Stimulated activated CD8-positive, alpha-beta memory T cell treated with anti-CD3 and anti-CD28 coated beads, Interleukin-7, amount 100 ng/mL, for 24 hours (primary cell): Measurements from ENCODE around the gene DPH1.

Experiments
- DNase-seq: peaks from one replicate; pipeline ENCODE4 v3.0.0-alpha.2; 2020; ENCODE audit warnings: low read depth

The DPH1 gene

GRCh38 chr17:2062571-2063183 lies 32.7 kb downstream of the DPH1 start:
- DNase-seq: no peak

DNA sequence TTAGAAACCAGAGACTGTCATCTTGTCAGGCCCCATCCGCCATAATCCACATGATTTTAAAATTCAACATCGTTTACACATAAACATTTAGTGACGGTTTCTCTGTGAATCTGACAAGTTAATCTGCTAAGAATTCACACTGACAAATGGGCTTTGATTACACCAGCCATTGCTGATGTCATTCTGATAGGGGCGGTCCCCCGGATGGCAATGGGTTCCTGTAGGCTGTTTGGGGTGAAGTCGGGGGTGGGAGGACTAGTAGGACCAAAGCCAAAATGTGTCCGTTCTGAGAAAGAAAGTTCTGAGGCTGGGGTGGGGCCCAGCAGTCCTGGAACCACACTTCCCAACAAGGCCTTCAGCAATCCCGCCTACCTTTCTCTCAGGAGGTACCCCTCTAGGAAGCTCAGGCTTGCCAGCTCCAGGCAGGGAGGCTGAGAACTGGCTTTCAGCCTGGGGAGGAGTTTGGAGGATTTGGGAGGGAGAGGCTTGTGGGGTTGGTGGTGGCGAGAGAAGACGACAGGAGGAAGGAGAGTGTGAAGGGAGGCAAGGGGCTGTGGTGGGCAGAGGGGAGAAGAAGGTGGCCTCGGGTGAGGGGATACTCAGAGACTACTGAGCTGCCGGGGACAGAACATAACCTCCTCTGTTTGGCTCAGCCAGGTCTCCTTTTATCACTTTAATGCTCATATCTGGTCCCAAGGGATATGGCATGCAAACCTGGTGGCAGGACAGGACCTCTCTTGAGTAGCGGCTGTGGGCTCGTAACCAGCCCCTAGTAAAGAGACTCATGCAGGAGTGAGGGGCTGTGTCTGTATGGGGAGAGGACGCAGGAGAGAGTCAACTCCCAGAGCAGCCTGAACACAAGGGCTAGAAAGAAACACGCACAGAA lies 33.6 kb downstream of the DPH1 start:
- DNase-seq: no peak

GRCh38 chr17:2064147-2064489 lies 34.2 kb downstream of the DPH1 start:
- no peak for DNase-seq

GRCh38 chr17:2064520-2064971 lies 34.6 kb downstream of the DPH1 start:
- DNase-seq: no peak

GRCh38 chr17:2064980-2065785 lies 35.2 kb downstream of the DPH1 start:
- peak; percentile 52 for DNase-seq

DNA sequence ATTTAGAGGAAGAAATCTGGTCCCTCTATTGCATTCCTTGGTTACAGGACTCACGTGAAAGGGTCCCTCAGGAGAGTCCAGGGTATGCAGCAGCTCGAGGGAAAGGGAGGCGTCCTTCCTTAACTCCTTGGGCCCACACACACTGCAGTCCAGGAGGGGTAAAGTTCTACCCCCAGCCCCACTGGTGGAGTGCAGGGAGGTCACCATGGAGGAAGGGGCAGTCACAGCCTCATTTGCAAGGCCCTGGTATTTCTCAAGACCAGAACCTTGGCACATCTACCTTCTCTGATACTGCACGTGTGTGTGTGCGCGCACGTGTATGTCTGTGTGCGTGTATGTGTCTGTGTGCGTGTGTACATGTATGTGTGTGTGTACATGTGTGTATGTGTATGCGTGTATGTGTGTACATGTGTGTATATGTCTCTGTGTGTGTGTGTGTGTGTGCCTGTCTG lies 36.0 kb downstream of the DPH1 start:
- no peak for DNase-seq

- no peak for DNase-seq
Measured at GRCh38 chr17:2067048-2067561, 37.2 kb downstream of the DPH1 start.

GRCh38 chr17:2067608-2068024 lies 37.7 kb downstream of the DPH1 start:
- DNase-seq: no peak

DNA sequence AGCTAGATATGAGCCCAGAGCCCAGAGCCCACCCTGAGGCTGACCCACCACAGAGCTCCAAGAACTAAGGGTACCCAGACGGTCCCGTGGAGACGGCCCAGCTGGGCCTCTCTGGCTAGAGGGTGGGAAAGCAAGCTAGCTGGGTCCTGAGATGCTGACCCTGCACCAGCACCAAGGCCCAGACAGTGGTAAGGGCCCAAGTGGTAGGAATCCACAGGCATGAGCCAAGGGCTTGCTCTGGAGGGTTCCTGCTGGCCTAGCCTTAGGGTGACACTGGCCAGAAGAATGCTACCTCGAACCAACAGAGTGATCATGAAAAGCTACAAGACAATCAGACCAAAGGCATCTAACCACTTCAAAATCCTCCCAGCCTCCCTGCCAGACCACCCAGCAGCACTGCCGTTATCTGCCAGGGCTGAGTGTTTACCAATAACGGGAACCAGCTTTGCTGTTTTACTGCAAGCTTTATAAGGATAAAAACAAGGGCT lies 38.1 kb downstream of the DPH1 start:
- no peak for DNase-seq

GRCh38 chr17:2068519-2069051 lies 38.6 kb downstream of the DPH1 start:
- DNase-seq: no peak

- DNase-seq: no peak
Measured at GRCh38 chr17:2070241-2071023, 40.5 kb downstream of the DPH1 start.

GRCh38 chr17:2071024-2071385 lies 41.1 kb downstream of the DPH1 start:
- DNase-seq: no peak

DNA sequence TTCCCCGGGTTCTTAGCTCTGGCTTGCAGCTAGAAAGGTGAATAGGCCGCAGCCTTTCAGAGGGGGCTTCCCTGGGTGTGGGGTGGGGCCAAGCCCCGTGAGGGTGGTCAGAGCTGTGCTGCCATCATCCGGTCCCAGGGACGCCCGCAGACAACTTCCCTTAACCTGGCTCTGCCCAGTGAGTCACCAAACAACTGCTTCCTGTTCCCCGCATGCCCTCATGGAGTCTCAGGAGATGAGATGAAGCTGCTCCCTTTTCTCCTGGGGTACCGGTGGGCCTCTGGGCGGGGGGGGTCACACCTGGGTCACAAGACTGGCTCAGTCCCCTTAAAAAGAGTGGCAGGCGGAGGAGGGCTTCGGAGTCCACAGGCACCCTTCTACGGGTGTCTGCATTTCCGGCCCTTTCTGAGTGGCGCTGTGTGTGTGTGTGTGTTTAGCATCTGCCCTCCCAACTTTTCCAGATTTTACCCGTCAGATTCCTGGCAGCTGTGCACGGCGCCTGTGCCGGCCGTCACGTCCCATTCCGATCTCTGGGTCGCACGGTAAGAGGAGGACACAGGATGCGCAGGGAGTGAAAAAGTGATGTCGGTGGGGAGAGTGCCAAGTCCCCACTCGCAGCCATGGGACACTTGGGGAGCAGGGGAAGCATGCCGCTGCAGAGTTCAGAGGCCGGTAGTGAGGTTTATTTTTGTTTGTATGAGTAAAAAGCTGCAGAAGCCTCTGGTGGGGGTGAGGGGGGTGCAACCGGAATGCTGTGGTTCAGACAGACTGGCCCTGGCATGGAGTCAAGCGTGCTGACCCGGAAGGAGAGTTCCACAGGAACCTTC lies 41.7 kb downstream of the DPH1 start:
- DNase-seq: no peak

- no peak for DNase-seq
Measured at GRCh38 chr17:2074919-2075318, 45.0 kb downstream of the DPH1 start.

GRCh38 chr17:2075336-2076086 lies 45.6 kb downstream of the DPH1 start:
- DNase-seq: no peak

DNA sequence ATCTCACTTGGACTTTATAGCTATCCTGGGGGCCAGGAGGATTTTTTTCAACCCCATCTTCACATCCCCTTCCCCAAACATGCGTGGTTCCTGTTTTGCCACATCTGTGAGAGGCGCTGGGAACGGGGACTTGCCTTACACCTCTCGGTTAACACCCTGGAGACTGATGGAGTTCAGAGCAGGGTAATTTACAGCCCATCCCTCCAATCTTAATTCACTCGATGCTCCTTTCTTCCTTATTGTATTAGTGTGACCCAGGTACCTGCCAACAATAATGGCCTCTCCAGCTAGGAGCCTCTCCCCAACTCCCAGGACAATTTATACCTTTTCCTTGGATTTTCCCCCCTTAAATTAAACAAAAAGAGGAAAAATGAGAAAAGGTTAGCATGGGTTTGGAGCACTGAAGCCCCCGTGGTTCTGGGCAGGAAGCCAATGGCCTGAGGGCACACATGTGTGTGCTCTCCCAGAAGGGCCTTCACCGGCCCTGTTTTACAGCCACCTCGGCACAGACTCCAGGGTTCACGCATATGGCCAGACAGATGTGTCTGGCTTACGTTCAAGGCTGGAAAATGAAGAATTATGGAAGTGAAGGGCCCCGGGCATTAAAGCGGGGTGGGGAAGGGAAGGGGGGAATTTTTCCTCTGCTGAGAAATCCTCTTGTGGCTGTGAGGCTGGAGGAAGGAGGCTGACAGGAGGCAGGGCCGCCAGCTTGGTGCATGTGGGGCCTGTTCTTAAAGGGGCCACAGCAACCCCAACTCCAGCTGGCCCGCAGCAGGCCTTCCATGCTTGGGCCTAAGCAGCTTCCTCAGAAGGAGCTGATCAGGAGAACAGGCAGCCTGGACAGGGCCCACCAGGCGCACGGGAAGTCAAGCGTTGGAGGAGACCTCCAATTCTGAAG lies 46.4 kb downstream of the DPH1 start:
- no peak for DNase-seq

DNA sequence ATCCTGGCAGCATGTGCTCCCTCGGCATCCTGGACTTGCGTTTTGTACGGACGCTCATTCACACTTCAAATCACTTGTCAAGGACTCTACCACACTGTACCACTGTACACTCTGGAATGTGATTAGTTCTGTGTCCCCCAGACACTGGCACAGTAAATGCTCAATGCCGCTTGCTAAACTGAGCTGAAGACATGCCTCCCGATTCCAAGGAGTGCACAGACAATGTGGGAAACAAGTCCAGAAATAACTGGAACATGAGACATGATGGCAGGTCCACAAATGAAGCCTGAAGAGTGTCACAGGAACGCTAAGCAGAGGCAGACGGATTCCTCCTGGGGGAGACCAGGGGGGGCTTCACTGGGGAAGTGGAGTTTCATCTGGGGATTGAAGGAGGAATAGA lies 47.1 kb downstream of the DPH1 start:
- DNase-seq: no peak

DNA sequence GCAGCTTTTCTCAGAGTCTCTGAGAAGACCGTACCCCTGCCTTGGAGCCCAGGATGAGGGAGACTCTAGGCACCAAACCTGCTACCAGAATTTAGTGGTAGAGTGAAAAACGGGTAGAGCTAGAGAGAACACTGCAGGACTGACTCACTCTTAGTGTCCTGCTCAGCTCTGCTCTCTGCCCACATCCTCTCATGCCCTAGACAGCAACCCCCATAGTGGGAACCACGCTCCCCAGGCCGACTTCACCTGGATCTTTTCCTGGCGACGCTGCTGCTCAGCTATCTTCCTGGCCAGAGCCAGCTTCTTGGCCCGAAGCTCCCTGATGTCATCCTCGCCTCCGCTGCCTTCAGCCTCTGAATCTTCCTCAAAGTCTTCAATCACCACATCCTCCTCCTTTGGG lies 51.6 kb downstream of the DPH1 start:
- no peak for DNase-seq
